GM18526 (cell line): ENCODE measurements around the gene IL1B.

Experiments used
- POLR2A ChIP-seq: IDR thresholded peaks from 3 replicates; pipeline ENCODE4 v1.6.1; 2011; ENCODE audit not compliant: insufficient read length; ENCODE audit errors: extremely low read depth

IL1B gene

DNA sequence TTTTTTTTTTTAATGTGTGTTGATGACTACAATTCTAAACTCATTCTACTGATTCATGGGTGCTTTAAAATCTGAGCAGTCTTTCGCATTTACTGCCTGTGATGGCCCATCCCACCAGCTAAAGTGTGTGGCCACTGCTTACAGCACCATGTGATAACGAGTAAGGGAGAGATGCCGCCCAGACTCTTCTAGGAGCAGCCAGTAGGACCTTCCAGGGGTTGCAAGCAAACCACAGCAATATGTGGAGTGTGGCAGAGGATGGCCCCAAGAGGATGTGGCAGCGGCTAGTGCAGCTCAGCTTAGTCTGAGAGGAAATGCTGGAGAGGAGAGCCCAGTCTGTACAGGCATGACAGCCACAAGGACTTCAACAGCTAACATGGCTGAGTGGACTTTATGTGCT is 14.9 kb downstream of the IL1B start:
- no peak for TF ChIP-seq POLR2A

DNA sequence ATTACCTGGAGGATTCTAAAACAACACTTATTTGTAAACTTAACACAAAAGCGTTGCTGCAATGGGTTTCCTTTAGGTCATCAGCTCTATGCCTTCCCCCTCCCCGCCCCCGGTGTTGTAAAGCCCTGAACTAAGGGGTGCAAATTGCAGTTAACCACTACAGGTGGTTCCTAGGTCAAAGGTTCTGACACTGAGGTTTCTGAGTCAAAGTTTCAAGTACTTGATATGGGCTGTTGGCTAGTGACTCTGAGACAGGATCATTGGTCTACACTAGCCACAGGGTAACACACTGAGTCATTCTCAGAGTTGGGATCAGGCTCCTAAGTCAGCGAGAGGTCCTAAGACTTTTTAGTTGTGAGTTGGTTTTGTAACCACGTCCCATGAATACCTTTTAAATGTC is 15.4 kb downstream of the IL1B start:
- TF ChIP-seq POLR2A: no peak

DNA sequence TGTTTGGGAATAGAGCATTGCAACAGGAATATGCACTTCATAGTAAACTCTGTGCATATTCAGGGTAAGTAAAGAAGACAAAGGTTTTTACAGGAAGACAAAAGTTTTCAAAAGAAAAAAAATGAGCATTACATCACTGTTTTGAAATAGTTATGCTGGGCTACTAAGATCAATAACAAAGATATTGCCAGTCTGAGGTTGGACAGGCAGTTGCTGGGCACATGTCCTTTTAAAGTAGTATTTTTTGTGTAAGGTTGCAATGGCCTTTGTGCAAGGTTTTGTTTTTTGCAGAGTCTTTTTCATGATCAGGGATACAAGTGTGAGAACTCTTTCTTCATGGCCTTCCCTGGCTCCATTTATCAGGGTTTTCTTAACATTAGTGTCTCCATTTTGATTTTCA is 16.2 kb downstream of the IL1B start:
- TF ChIP-seq POLR2A: no peak

DNA sequence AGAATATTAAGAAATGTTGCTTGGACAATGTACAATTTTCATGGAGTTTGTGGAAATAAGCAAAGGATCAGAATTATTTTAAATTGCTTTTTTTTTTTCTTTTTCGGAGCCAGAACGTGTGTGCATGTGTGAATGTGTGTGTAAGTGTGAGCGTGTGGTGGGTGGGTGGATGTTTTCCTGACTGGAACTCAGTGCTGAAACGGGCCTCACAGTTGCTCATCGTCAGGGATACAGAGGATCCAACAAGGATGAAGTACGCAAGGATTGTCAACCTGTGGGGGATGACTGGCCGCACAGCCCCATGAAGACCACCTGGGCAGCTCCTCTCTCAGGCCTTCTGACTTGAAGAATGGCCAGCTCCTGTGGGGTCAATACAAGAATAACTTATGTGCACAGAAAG is 17.5 kb downstream of the IL1B start:
- no peak for TF ChIP-seq POLR2A

DNA sequence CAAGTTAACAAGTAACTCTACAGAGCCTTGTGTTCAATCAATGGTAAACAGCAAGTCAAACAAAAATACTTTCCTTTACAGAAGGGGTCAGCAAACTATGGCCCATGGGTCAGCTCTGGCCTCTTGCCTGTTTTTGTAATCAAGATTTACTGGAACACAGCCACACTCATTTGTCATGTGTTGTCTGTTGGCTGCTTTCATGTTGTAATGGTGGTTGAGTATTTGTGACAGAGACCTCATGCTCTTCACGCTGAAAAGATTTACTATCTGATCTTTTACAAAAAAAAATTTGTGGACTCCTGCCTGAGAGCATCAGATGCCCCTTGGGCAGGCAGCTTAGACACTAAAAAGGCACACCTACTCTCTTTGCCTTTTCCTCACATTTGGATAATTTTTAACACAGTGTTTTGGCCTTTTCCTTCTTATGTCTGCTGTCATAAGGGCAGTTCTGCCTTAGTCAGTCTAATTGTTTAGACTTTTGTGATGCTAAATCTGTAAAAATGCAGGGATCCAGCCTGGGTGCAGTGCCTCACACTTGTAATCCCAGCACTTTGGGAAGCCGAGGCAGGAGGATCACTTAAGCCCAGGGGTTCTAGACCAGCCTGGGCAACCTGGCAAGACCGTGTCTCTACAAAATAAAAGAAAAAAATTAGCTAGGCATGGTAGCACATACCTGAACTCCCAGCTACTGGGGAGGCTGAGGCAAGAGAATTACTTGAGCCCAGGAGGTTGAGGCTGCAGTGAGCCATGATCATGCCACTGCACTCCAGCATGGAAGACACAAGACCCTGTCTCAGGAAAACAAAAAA is 18.3 kb downstream of the IL1B start:
- TF ChIP-seq POLR2A: no peak

DNA sequence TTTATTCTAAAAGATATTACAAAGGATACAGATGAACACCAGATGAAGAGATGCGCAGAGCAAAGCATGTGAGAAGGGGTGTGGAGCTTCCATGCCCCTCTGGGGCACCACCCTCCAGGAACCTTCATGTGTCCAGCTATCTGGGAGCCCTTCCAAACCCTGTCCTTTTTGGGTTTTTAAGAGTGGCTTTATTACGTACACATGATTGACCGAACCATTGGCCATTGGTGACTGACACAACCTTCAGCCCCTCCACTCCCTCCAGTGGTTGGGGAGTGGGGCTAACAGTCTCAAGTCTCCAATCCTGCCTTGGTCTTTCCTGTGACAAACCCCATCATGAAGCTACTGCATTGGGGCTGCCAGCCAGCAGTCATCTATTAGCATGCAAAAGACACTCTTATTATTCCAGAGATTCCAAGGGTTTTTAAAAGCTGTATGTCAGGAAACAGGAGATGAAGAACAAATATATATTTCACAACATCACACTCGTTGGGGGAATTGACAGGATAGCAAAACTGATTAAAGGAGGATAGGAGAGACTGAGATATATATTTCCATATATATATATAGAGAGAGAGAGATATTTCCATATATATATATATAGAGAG is 19.4 kb downstream of the IL1B start:
- no peak for TF ChIP-seq POLR2A

DNA sequence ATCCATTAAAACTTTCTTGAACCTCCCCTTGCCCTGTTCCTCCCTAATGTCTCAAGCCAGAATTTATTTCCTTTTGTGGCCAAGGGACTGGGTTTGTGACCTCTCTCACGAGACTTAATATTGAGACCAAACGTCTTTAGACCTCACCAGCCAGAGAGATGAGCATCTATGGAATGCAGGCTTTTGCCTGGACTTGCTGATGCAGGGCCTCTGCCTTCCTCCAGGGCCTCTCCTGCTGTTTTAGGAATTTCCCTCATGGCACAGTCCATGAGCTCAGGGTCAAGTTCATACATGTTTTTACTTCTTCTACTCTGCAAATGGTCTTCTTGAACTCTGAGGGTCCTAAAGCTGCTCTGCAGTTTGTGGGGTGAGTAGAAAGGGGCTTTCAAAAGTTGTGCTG is 22.3 kb downstream of the IL1B start:
- no peak for TF ChIP-seq POLR2A

DNA sequence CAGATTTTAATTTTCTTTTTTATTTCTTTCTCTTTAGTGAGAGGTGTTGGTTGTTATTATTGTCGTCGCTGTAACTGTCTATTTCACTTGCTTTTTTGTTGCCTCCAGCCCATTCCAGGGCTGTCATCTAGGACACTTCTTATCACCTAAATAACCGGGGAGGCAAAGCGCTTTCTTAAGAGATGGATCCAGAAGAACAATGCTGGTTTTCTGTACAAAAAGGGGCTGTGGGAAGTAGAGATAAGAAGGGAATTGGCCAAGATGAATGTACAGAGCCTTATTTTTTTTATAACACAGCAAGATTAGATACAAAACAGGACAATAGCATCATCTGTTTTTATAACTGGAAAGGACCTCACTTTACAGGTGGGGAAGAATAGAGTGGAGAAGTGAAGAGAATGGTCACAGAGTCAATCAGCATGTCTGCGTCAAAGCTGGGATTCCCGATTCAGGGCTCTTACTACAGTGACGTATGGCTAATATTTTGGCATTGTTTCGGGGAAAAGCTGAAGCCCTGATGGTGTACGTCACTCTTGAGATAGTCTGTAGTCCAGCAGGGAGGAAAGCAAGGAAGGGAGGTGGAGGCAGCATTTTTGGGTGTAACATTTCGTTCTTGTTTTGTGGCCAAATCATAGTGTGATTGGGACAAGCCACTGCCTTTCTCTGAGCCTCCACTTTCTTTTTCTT is 23.2 kb downstream of the IL1B start:
- TF ChIP-seq POLR2A: no peak

DNA sequence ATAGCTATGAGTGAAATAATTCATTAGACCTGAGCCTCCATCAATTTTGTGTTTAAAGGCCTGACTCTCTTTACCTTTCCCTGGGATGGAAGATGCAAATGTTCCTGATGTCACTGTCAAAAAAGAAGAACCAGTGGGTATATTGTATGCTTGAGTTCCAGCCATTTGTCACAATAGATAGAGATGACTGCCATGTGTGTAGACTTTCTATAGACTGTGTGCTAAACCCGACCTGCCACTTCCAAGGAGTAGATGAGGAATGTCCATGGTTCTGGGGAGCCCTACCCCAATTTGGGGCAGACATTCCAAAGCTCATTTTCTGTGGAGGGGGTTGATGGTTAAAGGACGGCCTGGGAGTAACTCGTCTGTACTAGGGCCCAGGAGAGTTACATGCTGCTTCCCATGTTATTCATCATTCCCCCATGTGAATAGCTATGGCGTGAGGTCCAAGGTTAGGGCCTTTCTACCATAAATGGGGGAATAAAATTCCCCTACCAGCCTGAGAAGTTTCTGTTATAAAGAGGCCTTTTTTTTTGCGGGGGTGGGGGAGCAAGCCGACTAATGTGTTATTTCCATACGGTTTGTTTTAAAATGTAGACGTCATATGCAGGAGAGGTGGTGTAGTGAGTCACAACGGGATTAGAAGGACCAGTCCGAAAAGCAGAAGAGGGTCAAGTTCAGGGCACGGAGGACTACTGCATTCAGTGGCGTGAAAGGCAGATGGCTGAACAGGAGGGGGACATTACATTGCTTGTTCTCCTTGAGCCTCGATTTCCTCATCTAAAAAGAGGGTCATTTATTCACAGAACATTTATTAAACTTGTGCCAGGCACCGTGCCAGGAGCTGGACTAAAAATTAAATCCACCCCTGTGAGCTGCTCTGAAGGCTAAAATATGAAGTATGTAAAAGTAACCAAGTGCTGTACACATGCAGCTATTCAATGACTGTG is 24.0 kb downstream of the IL1B start:
- no peak for TF ChIP-seq POLR2A

DNA sequence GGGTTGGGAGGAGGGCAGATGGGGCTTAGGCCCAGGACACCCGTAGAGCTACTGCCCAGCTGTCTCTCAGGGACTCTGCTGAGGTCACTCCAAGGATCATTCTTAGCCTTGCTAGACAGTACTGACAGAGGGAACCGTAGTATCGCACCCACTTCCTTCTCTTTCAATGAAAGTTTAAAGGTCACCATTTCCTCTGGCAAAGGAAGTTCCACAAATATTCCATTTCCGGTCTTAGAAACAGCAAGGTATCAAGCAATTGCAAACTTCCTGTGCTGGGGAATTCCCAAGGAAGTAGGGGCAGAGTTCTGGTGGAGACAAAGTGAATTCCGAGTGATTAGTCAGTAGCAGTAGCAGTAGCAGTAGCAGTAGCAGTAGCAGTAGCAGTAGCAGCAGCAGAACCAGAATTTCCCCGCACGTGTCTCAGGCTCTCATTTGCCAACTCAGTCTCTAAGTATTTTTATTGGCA is 24.7 kb downstream of the IL1B start:
- no peak for TF ChIP-seq POLR2A

DNA sequence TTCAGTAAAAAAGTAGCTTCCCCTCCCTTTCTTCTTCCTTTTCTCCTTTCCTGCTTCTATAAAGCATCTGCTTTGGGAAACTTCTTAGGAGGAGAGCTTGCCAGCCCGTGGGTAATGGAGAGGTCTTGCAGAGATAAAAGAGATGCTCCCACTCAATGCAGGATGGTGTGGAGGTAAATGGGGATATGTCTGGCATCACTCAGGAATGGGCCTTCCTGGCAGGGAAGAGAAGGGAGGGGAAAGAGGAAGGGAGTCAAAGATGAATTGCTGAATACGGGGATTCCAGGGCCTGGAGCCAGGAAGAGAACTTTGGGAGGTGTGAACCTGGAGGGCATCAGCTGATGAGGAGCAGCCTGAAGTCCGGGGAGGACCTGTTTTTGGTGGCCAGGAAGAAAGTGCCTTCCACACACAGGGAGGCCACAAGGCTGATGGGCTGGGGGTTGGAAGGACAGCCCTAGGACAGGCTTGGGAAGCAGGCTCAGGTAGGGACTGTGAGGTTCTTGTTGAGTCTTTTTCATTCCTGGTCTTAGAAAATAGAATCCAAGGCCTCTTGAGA is 25.2 kb downstream of the IL1B start:
- no peak for TF ChIP-seq POLR2A

DNA sequence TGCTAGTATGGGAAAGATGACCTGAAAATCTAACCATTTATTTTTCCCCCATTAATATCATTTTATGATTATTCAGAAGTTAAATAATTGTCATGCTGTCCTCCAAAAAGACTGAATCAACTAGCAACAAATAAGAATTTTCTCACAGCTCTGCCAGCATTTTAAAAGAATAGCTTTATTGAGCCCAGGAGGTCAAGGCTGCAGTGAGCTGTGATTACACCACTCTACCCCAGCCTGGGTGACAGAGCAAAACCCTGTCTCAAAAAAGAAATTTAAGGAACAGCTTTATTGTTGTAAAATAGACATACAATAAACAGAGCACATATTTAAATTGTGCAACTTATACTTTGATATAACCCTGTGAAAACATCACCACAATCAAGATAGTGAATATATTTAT is 27.5 kb downstream of the IL1B start:
- no peak for TF ChIP-seq POLR2A

DNA sequence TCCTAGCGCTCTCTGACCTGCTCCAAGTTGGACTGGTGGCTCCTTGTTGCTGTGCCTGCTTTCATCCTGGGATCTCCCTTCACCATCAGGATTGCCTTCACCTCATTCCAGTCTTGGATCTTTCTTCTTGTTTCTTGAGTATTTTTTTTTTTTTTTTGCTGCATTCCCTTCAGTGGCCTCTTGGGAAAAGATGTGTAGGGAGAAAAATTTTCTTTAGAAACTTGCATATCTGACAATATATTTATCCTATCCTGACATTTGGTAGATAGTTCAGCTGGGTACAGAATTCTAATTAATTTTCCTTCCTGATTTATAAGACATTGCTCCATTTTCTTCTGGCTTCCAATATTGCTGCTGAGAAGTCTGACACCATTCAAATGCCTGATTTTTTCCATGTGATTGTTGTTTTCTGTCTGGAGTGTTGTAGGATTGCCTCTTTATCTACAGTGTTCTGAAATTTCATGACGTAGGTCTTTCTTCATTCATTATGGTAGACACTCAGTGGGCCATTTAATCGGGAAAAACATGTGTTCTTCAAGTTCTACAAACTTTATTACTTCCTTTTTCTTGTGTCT is 29.3 kb downstream of the IL1B start:
- TF ChIP-seq POLR2A: no peak

DNA sequence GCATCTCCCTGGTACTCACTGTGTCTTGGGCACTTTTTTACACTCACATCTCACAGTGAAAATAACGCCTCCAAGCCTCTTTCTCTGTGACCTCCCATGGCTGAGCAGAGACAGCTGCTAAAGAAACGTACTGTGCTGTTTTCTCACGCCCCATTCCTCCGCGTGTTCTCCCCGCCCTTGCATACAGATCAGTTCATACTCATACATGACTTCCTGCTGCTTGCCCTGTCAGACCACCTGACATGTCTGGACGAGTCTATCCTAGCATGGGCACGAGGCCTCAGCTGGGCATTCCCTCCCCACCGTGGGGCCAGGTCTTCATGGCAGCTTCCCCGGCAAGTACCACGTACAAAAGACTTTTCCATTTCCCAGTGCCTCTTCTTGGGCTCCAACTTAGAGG is 31.0 kb downstream of the IL1B start:
- no peak for TF ChIP-seq POLR2A

DNA sequence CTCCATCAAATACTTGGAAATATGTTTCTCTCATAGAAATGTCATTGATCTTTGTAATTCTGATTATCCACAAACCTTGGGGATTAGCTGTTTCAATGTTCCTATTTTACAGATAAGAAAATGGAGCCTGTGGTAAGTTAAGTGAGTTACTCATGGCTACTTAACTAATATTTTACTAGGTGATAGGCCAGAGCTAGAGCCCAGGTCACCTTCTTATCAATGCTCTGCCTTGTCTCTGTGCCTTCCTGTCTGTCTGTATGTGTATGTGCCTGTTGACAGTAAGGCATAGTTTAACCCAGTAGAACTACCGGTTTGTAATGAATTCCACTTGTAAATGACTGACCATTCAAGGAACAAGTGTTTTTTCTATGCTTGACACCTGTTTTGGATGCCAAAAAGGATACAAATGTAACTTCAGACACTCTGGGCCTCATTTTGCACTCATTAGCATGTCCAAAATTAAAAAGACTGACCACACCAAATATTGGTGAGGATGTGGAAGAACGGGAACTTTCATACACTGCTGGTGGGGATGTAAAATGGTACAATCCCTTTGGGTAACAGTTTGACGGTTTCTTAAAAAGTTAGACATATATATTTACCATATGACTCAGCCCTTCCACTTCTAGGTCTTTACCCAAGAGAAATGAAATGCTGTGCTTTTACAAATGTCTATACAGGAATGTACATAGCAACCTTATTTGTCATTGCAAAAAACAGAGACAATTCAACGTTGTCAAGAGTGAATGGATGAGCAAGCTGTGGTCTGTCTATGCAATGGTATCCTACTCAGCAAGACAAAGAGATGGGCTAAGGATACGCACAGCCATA is 32.7 kb downstream of the IL1B start:
- no peak for TF ChIP-seq POLR2A
